SJCRH30 (cell line): Measurements from ENCODE around the gene DNASE1L2. TPM values are rescaled to one million over a fixed set of nuclear protein-coding genes. Genes with fewer than 3 reads are reported as not detected.

Experiments
- DNase-seq, 2 experiments: peaks; one replicate each; pipeline ENCODE4 v3.0.0-alpha.2; 2015 to 2020
- H3K27ac ChIP-seq: fragments of 250-450 bp; sonication (Bioruptor Pico); 2 replicates; pipeline ENCODE4 v1.5.1; 2020; ENCODE audit warnings: mild to moderate bottlenecking, moderate library complexity
- H3K27me3 ChIP-seq: fragments of 250-450 bp; sonication (Bioruptor Pico); 2 replicates; pipeline ENCODE4 v1.5.1; 2020; ENCODE audit warnings: mild to moderate bottlenecking, moderate library complexity
- H3K36me3 ChIP-seq: fragments of 250-450 bp; sonication (Bioruptor Pico); 2 replicates; pipeline ENCODE4 v1.5.1; 2020; ENCODE audit warnings: mild to moderate bottlenecking, moderate library complexity
- H3K4me1 ChIP-seq: fragments of 250-450 bp; sonication (Bioruptor Pico); 2 replicates; pipeline ENCODE4 v1.5.1; 2020; ENCODE audit warnings: mild to moderate bottlenecking, moderate library complexity
- H3K4me3 ChIP-seq: fragments of 250-450 bp; sonication (Bioruptor Pico); 2 replicates; pipeline ENCODE4 v1.5.1; 2020; ENCODE audit warnings: mild to moderate bottlenecking, moderate library complexity
- H3K9me3 ChIP-seq: fragments of 250-450 bp; sonication (Bioruptor Pico); replicated peaks from 2 replicates; pipeline ENCODE4 v1.5.1; 2020; ENCODE audit warnings: mild to moderate bottlenecking, moderate library complexity
- total RNA-seq: library from RNA; depleted of rRNA; stranded (reverse); fragments of >200 nt; shearing (Covaris generic); gene quantifications from 2 replicates; pipeline ENCODE4 v1.2.3, GENCODE V29; 2014

Gene DNASE1L2
- total RNA-seq, 1 experiment from 2014 or later: 1.7 TPM

- no peaks in the 10 kb centered on the region for H3K27me3 ChIP-seq
- no peak for DNase-seq
- H3K4me1 ChIP-seq: peaks cover 19% of the 10 kb centered on the region
- H3K9me3 ChIP-seq: no peaks in the 10 kb centered on the region
- H3K27ac ChIP-seq: no peak overlapping the region
- no peak overlapping the region for H3K4me3 ChIP-seq
- peaks cover 3% of the 10 kb centered on the region; the same call in 1 of the 2 replicates for H3K36me3 ChIP-seq
These were observed 9.3 kb upstream of the DNASE1L2 start for GRCh38 chr16:2226918-2227317.

- Histone ChIP-seq H3K36me3 (peaks cover 7% of the 10 kb centered on the region), H3K4me3 (no peak overlapping the region), H3K27ac (no peak overlapping the region), H3K9me3 (no peaks in the 10 kb centered on the region), H3K4me1 (peaks cover 22% of the 10 kb centered on the region), H3K27me3 (no peaks in the 10 kb centered on the region)
- DNase-seq: no peak
These were observed 8.0 kb upstream of the DNASE1L2 start for GRCh38 chr16:2228161-2228824.

- H3K4me1 ChIP-seq: peaks cover 22% of the 10 kb centered on the region
- H3K4me3 ChIP-seq: no peak overlapping the region
- H3K27ac ChIP-seq: no peak overlapping the region
- peaks cover 10% of the 10 kb centered on the region for H3K36me3 ChIP-seq
- H3K9me3 ChIP-seq: no peaks in the 10 kb centered on the region
- DNase-seq: no peak
- H3K27me3 ChIP-seq: no peaks in the 10 kb centered on the region
These were observed 7.2 kb upstream of the DNASE1L2 start for GRCh38 chr16:2229091-2229490.

GRCh38 chr16:2229632-2230250 is 6.5 kb upstream of the DNASE1L2 start:
- Histone ChIP-seq H3K27ac (no peak overlapping the region), H3K9me3 (no peaks in the 10 kb centered on the region), H3K27me3 (no peaks in the 10 kb centered on the region), H3K4me3 (no peak overlapping the region), H3K36me3 (peaks cover 10% of the 10 kb centered on the region), H3K4me1 (peaks cover 22% of the 10 kb centered on the region)
- no peak for DNase-seq

GRCh38 chr16:2230376-2230775 is 5.9 kb upstream of the DNASE1L2 start:
- no peak overlapping the region for H3K4me3 ChIP-seq
- H3K36me3 ChIP-seq: peaks cover 13% of the 10 kb centered on the region
- no peak for DNase-seq
- H3K9me3 ChIP-seq: no peaks in the 10 kb centered on the region
- no peaks in the 10 kb centered on the region for H3K27me3 ChIP-seq
- H3K27ac ChIP-seq: peak overlapping the region; percentile 61
- H3K4me1 ChIP-seq: peaks cover 22% of the 10 kb centered on the region

GRCh38 chr16:2231016-2231931 is 5.0 kb upstream of the DNASE1L2 start:
- H3K4me3 ChIP-seq: no peak overlapping the region
- peak; percentile 92 to 95 for DNase-seq
- peaks cover 14% of the 10 kb centered on the region for H3K36me3 ChIP-seq
- no peaks in the 10 kb centered on the region for H3K27me3 ChIP-seq
- peaks cover 22% of the 10 kb centered on the region for H3K4me1 ChIP-seq
- H3K27ac ChIP-seq: peak overlapping the region; percentile 61
- H3K9me3 ChIP-seq: no peaks in the 10 kb centered on the region

GRCh38 chr16:2232094-2232990 is 3.9 kb upstream of the DNASE1L2 start:
- Histone ChIP-seq H3K4me1 (peaks cover 22% of the 10 kb centered on the region), H3K4me3 (no peak overlapping the region), H3K36me3 (peaks cover 16% of the 10 kb centered on the region), H3K27ac (no peak overlapping the region), H3K27me3 (no peaks in the 10 kb centered on the region), H3K9me3 (no peaks in the 10 kb centered on the region)
- no peak for DNase-seq

GRCh38 chr16:2233046-2233775 is 3.0 kb upstream of the DNASE1L2 start:
- Histone ChIP-seq H3K27ac (no peak overlapping the region), H3K4me3 (no peak overlapping the region), H3K27me3 (no peaks in the 10 kb centered on the region), H3K36me3 (peaks cover 16% of the 10 kb centered on the region), H3K9me3 (no peaks in the 10 kb centered on the region), H3K4me1 (peaks cover 22% of the 10 kb centered on the region)
- no peak for DNase-seq

GRCh38 chr16:2233872-2234812 is 2.1 kb upstream of the DNASE1L2 start:
- Histone ChIP-seq H3K27me3 (no peaks in the 10 kb centered on the region), H3K36me3 (peaks cover 13% of the 10 kb centered on the region), H3K4me3 (no peak overlapping the region), H3K4me1 (peaks cover 22% of the 10 kb centered on the region), H3K27ac (no peak overlapping the region), H3K9me3 (no peaks in the 10 kb centered on the region)
- DNase-seq: no peak

- H3K36me3 ChIP-seq: peaks cover 13% of the 10 kb centered on the region
- no peak overlapping the region for H3K4me3 ChIP-seq
- no peak overlapping the region for H3K27ac ChIP-seq
- peaks cover 22% of the 10 kb centered on the region for H3K4me1 ChIP-seq
- DNase-seq: no peak
- no peaks in the 10 kb centered on the region for H3K9me3 ChIP-seq
- H3K27me3 ChIP-seq: no peaks in the 10 kb centered on the region
These were observed 1.5 kb upstream of the DNASE1L2 start for GRCh38 chr16:2234813-2235170.

GRCh38 chr16:2235234-2235651 is 1.0 kb upstream of the DNASE1L2 start:
- Histone ChIP-seq H3K27me3 (no peaks in the 10 kb centered on the region), H3K36me3 (peaks cover 13% of the 10 kb centered on the region), H3K4me1 (peaks cover 18% of the 10 kb centered on the region), H3K9me3 (no peaks in the 10 kb centered on the region), H3K27ac (no peak overlapping the region), H3K4me3 (no peak overlapping the region)
- no peak for DNase-seq

GRCh38 chr16:2235695-2236336 is 428 bp upstream of the DNASE1L2 start:
- H3K9me3 ChIP-seq: no peaks in the 10 kb centered on the region
- peaks cover 13% of the 10 kb centered on the region for H3K36me3 ChIP-seq
- H3K4me3 ChIP-seq: no peak overlapping the region
- no peaks in the 10 kb centered on the region for H3K27me3 ChIP-seq
- DNase-seq: no peak
- peaks cover 12% of the 10 kb centered on the region for H3K4me1 ChIP-seq
- no peak overlapping the region for H3K27ac ChIP-seq

GRCh38 chr16:2237102-2237482 is 848 bp downstream of the DNASE1L2 start:
- H3K36me3 ChIP-seq: peaks cover 13% of the 10 kb centered on the region
- no peak overlapping the region for H3K4me3 ChIP-seq
- H3K4me1 ChIP-seq: peaks cover 1% of the 10 kb centered on the region
- no peak overlapping the region for H3K27ac ChIP-seq
- no peak for DNase-seq
- H3K9me3 ChIP-seq: no peaks in the 10 kb centered on the region
- no peaks in the 10 kb centered on the region for H3K27me3 ChIP-seq
